Measurements from ENCODE around the gene THUMPD2.

DNA sequence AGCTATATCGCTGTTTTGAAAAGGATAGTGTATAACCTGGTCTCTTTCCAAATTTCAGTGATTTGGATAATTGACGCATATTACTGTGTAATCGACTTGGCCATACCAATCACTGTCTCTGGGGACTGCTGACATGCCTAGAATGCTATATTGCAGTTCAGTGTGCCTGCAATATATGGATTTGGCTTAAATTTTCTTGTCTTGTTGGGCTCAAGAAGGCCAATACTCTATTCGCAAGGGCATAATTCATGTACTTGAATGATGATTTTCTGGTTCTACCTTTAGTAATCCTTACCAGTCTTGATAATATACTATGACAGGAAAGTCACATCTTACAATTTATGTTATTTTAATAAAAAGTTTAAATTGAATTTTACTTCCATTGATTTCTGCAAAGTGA is 21.7 kb upstream of the THUMPD2 start:
- TF ChIP-seq EZH2 (optimal IDR thresholded peaks at IDR 0.05; ENCODE audit: low read depth, low read length) (no peak), EZH2phosphoT487 (IDR thresholded peaks at IDR 0.05; ENCODE audit: low read length) (no peak)
- TF ChIP-seq, protein P1, sequence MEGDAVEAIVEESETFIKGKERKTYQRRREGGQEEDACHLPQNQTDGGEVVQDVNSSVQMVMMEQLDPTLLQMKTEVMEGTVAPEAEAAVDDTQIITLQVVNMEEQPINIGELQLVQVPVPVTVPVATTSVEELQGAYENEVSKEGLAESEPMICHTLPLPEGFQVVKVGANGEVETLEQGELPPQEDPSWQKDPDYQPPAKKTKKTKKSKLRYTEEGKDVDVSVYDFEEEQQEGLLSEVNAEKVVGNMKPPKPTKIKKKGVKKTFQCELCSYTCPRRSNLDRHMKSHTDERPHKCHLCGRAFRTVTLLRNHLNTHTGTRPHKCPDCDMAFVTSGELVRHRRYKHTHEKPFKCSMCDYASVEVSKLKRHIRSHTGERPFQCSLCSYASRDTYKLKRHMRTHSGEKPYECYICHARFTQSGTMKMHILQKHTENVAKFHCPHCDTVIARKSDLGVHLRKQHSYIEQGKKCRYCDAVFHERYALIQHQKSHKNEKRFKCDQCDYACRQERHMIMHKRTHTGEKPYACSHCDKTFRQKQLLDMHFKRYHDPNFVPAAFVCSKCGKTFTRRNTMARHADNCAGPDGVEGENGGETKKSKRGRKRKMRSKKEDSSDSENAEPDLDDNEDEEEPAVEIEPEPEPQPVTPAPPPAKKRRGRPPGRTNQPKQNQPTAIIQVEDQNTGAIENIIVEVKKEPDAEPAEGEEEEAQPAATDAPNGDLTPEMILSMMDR (IDR thresholded peaks at IDR 0.05; ENCODE audit: low read length): no peak
